ENCODE results near the gene COBLL1.

Gene COBLL1

GRCh38 chr2:164677271-164677670 lies 164.4 kb downstream of the COBLL1 start:
- TF ChIP-seq TAF1 (IDR thresholded peaks at IDR 0.05; ENCODE audit: low read depth) (no peak), USF1 (IDR thresholded peaks at IDR 0.05) (no peak), CEBPB (IDR thresholded peaks at IDR 0.05) (no peak), NFIC (IDR thresholded peaks at IDR 0.05) (no peak), TCF12 (IDR thresholded peaks at IDR 0.05; ENCODE audit: low read depth) (no peak), YY1 (IDR thresholded peaks at IDR 0.05; ENCODE audit: low read depth) (no peak), EGR1 (IDR thresholded peaks at IDR 0.05) (no peak), ZBTB7A (IDR thresholded peaks at IDR 0.05; ENCODE audit: low read depth) (no peak), TEAD4 (IDR thresholded peaks at IDR 0.05) (no peak), MAX (IDR thresholded peaks at IDR 0.05) (no peak), RAD21 (IDR thresholded peaks at IDR 0.05; ENCODE audit: low read depth) (no peak), CREB1 (IDR thresholded peaks at IDR 0.05; ENCODE audit: low read depth) (no peak), REST (IDR thresholded peaks at IDR 0.05; ENCODE audit: low read depth) (no peak), FOXM1 (IDR thresholded peaks at IDR 0.05; ENCODE audit: borderline replicate concordance, low read depth) (no peak)

GRCh38 chr2:164675687-164676086 lies 165.9 kb downstream of the COBLL1 start:
- no peak for TF ChIP-seq CEBPB (IDR thresholded peaks at IDR 0.05)
- TF ChIP-seq USF1 (IDR thresholded peaks at IDR 0.05), result no peak
- TF ChIP-seq TEAD4 (IDR thresholded peaks at IDR 0.05), result no peak
- no peak for TF ChIP-seq MAX (IDR thresholded peaks at IDR 0.05)
- no peak for TF ChIP-seq EP300 (IDR thresholded peaks at IDR 0.05; ENCODE audit: borderline replicate concordance)
- no peak for TF ChIP-seq ZBTB7A (IDR thresholded peaks at IDR 0.05; ENCODE audit: low read depth)
- TF ChIP-seq YY1 (IDR thresholded peaks at IDR 0.05; ENCODE audit: low read depth), result no peak
- no peak for TF ChIP-seq FOXM1 (IDR thresholded peaks at IDR 0.05; ENCODE audit: borderline replicate concordance, low read depth)
- no peak for TF ChIP-seq TCF12 (IDR thresholded peaks at IDR 0.05; ENCODE audit: low read depth)
- TF ChIP-seq CREB1 (IDR thresholded peaks at IDR 0.05; ENCODE audit: low read depth), result no peak
- TF ChIP-seq TAF1 (IDR thresholded peaks at IDR 0.05; ENCODE audit: low read depth), result no peak
- no peak for TF ChIP-seq RAD21 (IDR thresholded peaks at IDR 0.05; ENCODE audit: low read depth)
- no peak for TF ChIP-seq EGR1 (IDR thresholded peaks at IDR 0.05)
- TF ChIP-seq NFIC (IDR thresholded peaks at IDR 0.05), result no peak

- TF ChIP-seq TCF12 (IDR thresholded peaks at IDR 0.05; ENCODE audit: low read depth) (no peak), CREB1 (IDR thresholded peaks at IDR 0.05; ENCODE audit: low read depth) (no peak), ZBTB7A (IDR thresholded peaks at IDR 0.05; ENCODE audit: low read depth) (no peak), FOXM1 (IDR thresholded peaks at IDR 0.05; ENCODE audit: borderline replicate concordance, low read depth) (no peak), EP300 (IDR thresholded peaks at IDR 0.05; ENCODE audit: borderline replicate concordance) (no peak), NFIC (IDR thresholded peaks at IDR 0.05) (no peak), RAD21 (IDR thresholded peaks at IDR 0.05; ENCODE audit: low read depth) (no peak), TEAD4 (IDR thresholded peaks at IDR 0.05) (no peak), TAF1 (IDR thresholded peaks at IDR 0.05; ENCODE audit: low read depth) (no peak), USF1 (IDR thresholded peaks at IDR 0.05) (no peak), YY1 (IDR thresholded peaks at IDR 0.05; ENCODE audit: low read depth) (no peak), MAX (IDR thresholded peaks at IDR 0.05) (no peak), CEBPB (IDR thresholded peaks at IDR 0.05) (no peak), EGR1 (IDR thresholded peaks at IDR 0.05) (no peak)
Measured at GRCh38 chr2:164675027-164675426, 166.6 kb downstream of the COBLL1 start.

- TF ChIP-seq EP300 (IDR thresholded peaks at IDR 0.05; ENCODE audit: borderline replicate concordance) (no peak), REST (IDR thresholded peaks at IDR 0.05; ENCODE audit: low read depth) (no peak), TCF12 (IDR thresholded peaks at IDR 0.05; ENCODE audit: low read depth) (no peak), CEBPB (IDR thresholded peaks at IDR 0.05) (no peak), YY1 (IDR thresholded peaks at IDR 0.05; ENCODE audit: low read depth) (no peak), TAF1 (IDR thresholded peaks at IDR 0.05; ENCODE audit: low read depth) (no peak), EGR1 (IDR thresholded peaks at IDR 0.05) (no peak), NFIC (IDR thresholded peaks at IDR 0.05) (no peak), TEAD4 (IDR thresholded peaks at IDR 0.05) (no peak), MAX (IDR thresholded peaks at IDR 0.05) (no peak)
Measured at GRCh38 chr2:164671664-164672396, 169.8 kb downstream of the COBLL1 start.

Measured in Ishikawa (cell line).